ENCODE measurements around the gene PHACTR1.

Gene PHACTR1

DNA sequence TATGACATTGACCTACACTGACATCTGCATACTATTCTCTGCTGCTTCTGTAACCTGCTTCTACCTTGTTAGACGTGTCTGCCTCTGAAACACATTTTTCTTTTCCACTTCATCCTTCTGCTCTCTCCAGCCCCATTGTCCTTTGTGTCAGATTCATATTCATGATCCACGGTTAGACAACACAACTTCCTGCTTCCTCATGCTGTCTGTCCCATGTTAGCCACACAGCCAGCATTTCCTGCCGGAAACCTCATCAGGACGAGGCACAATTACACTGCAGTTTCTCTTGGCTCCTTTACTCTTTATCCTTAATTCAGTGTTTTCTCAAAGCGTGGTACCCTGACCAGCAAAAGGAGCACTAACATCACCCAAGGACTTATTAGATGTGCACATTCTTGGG is 461.5 kb downstream of the PHACTR1 start:
- no peak overlapping the region for H3K4me3 ChIP-seq (replicated peaks; ENCODE audit: insufficient read depth, low read length)
- no peak overlapping the region for H3K27ac ChIP-seq (replicated peaks)
- no peaks in the 10 kb centered on the region for H3K27me3 ChIP-seq (ENCODE audit: insufficient read depth, poor library complexity, severe bottlenecking)
- DNase-seq (ENCODE audit: low read depth in 1 of 2, low spot score in 1 of 2) = peak in 1 of 2 experiments; percentile 37
- TF ChIP-seq, protein P1, sequence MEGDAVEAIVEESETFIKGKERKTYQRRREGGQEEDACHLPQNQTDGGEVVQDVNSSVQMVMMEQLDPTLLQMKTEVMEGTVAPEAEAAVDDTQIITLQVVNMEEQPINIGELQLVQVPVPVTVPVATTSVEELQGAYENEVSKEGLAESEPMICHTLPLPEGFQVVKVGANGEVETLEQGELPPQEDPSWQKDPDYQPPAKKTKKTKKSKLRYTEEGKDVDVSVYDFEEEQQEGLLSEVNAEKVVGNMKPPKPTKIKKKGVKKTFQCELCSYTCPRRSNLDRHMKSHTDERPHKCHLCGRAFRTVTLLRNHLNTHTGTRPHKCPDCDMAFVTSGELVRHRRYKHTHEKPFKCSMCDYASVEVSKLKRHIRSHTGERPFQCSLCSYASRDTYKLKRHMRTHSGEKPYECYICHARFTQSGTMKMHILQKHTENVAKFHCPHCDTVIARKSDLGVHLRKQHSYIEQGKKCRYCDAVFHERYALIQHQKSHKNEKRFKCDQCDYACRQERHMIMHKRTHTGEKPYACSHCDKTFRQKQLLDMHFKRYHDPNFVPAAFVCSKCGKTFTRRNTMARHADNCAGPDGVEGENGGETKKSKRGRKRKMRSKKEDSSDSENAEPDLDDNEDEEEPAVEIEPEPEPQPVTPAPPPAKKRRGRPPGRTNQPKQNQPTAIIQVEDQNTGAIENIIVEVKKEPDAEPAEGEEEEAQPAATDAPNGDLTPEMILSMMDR (IDR thresholded peaks at IDR 0.05; ENCODE audit: insufficient read depth, low read length) = no peak
- TF ChIP-seq, protein P2, sequence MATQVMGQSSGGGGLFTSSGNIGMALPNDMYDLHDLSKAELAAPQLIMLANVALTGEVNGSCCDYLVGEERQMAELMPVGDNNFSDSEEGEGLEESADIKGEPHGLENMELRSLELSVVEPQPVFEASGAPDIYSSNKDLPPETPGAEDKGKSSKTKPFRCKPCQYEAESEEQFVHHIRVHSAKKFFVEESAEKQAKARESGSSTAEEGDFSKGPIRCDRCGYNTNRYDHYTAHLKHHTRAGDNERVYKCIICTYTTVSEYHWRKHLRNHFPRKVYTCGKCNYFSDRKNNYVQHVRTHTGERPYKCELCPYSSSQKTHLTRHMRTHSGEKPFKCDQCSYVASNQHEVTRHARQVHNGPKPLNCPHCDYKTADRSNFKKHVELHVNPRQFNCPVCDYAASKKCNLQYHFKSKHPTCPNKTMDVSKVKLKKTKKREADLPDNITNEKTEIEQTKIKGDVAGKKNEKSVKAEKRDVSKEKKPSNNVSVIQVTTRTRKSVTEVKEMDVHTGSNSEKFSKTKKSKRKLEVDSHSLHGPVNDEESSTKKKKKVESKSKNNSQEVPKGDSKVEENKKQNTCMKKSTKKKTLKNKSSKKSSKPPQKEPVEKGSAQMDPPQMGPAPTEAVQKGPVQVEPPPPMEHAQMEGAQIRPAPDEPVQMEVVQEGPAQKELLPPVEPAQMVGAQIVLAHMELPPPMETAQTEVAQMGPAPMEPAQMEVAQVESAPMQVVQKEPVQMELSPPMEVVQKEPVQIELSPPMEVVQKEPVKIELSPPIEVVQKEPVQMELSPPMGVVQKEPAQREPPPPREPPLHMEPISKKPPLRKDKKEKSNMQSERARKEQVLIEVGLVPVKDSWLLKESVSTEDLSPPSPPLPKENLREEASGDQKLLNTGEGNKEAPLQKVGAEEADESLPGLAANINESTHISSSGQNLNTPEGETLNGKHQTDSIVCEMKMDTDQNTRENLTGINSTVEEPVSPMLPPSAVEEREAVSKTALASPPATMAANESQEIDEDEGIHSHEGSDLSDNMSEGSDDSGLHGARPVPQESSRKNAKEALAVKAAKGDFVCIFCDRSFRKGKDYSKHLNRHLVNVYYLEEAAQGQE (IDR thresholded peaks at IDR 0.05; ENCODE audit: insufficient replicate concordance, low read depth) = no peak
- TF ChIP-seq GABPA (IDR thresholded peaks at IDR 0.05; ENCODE audit: low read depth) (no peak), SPI1 (IDR thresholded peaks at IDR 0.05; ENCODE audit: borderline replicate concordance, low read depth) (no peak), POLR2AphosphoS5 (IDR thresholded peaks at IDR 0.05; ENCODE audit: low read depth) (no peak)

DNA sequence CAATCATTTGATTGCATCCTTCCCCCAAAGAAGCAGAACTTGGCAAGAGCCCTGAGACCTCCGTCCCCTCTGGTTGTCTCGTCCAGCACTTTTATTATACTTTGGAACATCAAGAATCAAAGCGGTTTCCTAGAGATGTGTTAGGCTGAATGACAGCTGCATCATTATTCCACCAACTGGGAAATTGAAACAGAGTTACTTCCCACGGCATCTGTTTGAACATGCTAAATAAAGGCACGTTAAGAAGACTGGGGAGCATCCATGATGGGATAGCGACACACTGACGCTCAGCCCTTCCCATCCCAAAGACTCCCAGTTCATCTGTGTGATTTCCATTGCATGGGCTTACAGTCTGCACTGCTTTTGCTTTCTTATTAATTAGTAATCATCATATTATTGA is 464.0 kb downstream of the PHACTR1 start:
- Histone ChIP-seq H3K27ac (replicated peaks) (no peak overlapping the region), H3K27me3 (ENCODE audit: insufficient read depth, poor library complexity, severe bottlenecking) (no peaks in the 10 kb centered on the region), H3K4me3 (replicated peaks; ENCODE audit: insufficient read depth, low read length) (no peak overlapping the region)
- TF ChIP-seq, protein P1 (IDR thresholded peaks at IDR 0.05; ENCODE audit: insufficient read depth, low read length) = no peak
- TF ChIP-seq, protein P2 (IDR thresholded peaks at IDR 0.05; ENCODE audit: insufficient replicate concordance, low read depth) = no peak
- TF ChIP-seq SPI1 (IDR thresholded peaks at IDR 0.05; ENCODE audit: borderline replicate concordance, low read depth) = no peak
- TF ChIP-seq POLR2AphosphoS5 (IDR thresholded peaks at IDR 0.05; ENCODE audit: low read depth) = no peak
- TF ChIP-seq GABPA (IDR thresholded peaks at IDR 0.05; ENCODE audit: low read depth) = no peak
- no peak for DNase-seq (ENCODE audit: low read depth in 1 of 2, low spot score in 1 of 2)

DNA sequence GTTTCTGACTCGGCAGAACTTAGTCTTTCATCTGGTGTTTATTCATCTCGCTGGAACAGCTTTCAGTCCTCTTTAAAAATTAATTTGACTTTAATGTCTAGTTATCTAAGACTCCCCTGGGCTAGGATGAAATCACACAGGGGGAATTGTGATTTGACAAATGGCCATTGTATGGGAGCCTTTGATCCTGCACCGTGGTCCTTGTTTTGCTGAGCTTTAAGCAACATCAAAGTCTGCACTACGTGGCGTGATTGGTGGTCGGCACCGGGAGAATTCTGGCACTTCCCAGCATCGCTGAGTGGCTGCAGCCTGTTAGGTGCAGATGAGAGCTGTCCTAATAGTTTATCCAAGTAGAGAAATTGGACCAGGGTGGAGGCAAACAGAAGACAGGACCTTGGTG is 464.8 kb downstream of the PHACTR1 start:
- H3K27ac ChIP-seq (replicated peaks) = no peak overlapping the region
- no peak for DNase-seq (ENCODE audit: low read depth in 1 of 2, low spot score in 1 of 2)
- TF ChIP-seq POLR2AphosphoS5 (IDR thresholded peaks at IDR 0.05; ENCODE audit: low read depth) (no peak), GABPA (IDR thresholded peaks at IDR 0.05; ENCODE audit: low read depth) (no peak), SPI1 (IDR thresholded peaks at IDR 0.05; ENCODE audit: borderline replicate concordance, low read depth) (no peak)
- TF ChIP-seq, protein P2 (IDR thresholded peaks at IDR 0.05; ENCODE audit: insufficient replicate concordance, low read depth) = no peak
- TF ChIP-seq, protein P1 (IDR thresholded peaks at IDR 0.05; ENCODE audit: insufficient read depth, low read length) = no peak
- no peak overlapping the region for H3K4me3 ChIP-seq (replicated peaks; ENCODE audit: insufficient read depth, low read length)
- no peaks in the 10 kb centered on the region for H3K27me3 ChIP-seq (ENCODE audit: insufficient read depth, poor library complexity, severe bottlenecking)
